PFSK-1 (cell line): ENCODE data around the gene CHD1.

Source experiments
- POLR2AphosphoS5 ChIP-seq: IDR thresholded peaks from 2 replicates; pipeline ENCODE4 v1.6.1; 2012; ENCODE audit warnings: low read depth, mild to moderate bottlenecking, control low read depth, low read length, moderate library complexity
- REST ChIP-seq, 2 experiments: IDR thresholded peaks; 2 replicates each; pipeline versions ENCODE4 v1.6.1 to v1.8.0; 2011 to 2012; ENCODE audit warnings: low read depth in 2 of 2, low read length in 2 of 2, control low read depth in 1 of 2, inconsistent platforms in 1 of 2, mild to moderate bottlenecking in 1 of 2, moderate library complexity in 1 of 2; ENCODE audit not compliant: insufficient read depth in 1 of 2
- TAF1 ChIP-seq: IDR thresholded peaks from 2 replicates; pipeline ENCODE4 v1.6.1; 2012; ENCODE audit warnings: low read length, control low read depth, borderline replicate concordance; ENCODE audit not compliant: insufficient read depth

- TF ChIP-seq POLR2AphosphoS5 (no peak), TAF1 (no peak), REST (IDR thresholded peaks at IDR 0.05; ENCODE audit: insufficient read depth in 1 of 2, low read depth in 2 of 2, low read length in 2 of 2) (no peak)
Observed at GRCh38 chr5:98940581-98940980, 11.8 kb upstream of the CHD1 start.
